Caki2 (cell line): ENCODE measurements around the gene VSIG8. TPM values are rescaled to one million over a fixed set of nuclear protein-coding genes. Genes with fewer than 3 reads are reported as not detected.
A peak's percentile ranks its signal among the peaks of the same experiment; 100 is the strongest.
"Not testable (repeated sequence)": the region's sequence is repeated elsewhere in the genome, so short reads cannot be mapped to it uniquely, and the experiment has no call there.

Experiments
- DNase-seq: peaks from one replicate; pipeline ENCODE4 v3.0.0-alpha.2; 2015; ENCODE audit warnings: low read depth
- in situ Hi-C: cut with HindIII; loops from 2 replicates; pipeline ENCODE4 v1.10.0; 2016; ENCODE audit warnings: low sequenced_read_pairs, low pct_unique_long_range_greater_than_20kb, mixed read lengths
- total RNA-seq: library from RNA; depleted of rRNA; stranded (reverse); fragments of >200 nt; shearing (Covaris generic); gene quantifications from 2 replicates; pipeline ENCODE4 v1.2.3, GENCODE V29; 2014; ENCODE audit warnings: low replicate concordance; rRNA removed

Gene VSIG8
- 0.57 TPM in 1 of 2 replicates, not detected in the other for total RNA-seq

DNA sequence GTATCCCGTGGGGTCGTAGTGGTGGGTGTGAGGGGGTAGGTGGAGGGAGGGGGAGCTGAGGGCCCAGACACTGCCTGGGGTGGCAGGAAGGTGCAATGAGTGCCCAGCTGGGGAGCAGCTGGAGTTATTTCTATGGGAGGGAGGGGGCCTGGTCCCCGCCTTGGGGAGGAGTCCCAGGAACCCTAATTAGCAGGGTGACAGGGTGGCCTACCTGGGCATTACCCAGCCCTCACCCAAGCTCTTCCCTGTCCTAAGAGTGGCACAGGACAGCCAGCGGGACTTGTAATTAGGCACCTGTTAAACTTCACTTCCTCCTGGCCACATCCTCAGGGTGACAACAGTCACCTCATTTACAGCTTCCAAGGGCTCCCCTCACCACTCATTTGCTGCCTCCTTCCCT, at the start of gene VSIG8:
VSIG8 (minus strand) TSS at position 101 of the 400 bp plus-strand sequence. CDS start 136 bp downstream, outside the sequence.
- no peak for DNase-seq
- in situ Hi-C loops = no loop called here

DNA sequence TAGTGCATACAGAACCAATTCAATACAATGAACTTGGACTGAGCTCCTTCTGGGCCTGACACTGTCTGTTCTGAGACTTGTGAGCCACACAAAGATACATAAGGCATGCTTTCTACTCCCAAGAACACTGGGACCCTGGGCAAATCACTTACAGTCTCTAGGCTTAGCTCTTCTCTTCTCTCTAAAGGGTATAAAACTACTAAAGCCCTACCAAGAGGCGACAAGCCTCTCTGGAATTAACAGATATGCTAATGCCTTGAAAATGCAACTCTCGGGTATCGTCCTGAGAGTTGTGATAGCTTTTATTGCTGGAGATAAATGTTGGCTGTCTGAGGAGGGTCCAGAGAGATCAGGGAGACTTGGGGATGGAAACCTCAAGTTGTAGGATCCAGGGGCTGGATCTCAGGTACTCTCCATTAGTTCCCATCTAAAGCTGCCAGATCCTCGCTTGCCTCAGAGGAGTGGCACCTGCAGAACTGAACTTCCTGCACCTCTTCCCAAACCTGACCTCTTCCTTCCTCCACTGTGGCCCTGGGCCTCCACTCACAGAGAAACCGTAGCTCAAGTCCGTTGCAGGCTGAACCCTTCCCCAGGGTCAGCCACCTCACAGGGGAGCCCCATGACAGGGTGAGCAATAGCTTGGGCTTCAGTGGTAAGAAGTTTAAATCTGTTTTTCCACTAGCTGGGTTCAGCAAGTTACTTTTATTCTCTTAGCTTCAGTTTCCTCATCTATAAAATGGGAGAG, 49.0 kb upstream of the VSIG8 start:
- in situ Hi-C loops = no loop called here
- DNase-seq = no peak

- in situ Hi-C loops = no loop called here
- no peak for DNase-seq
These were observed 45.8 kb upstream of the VSIG8 start for GRCh38 chr1:159908031-159908940.

- DNase-seq = no peak
- in situ Hi-C loops = no loop called here
These were observed 44.5 kb upstream of the VSIG8 start for GRCh38 chr1:159906960-159907359.

GRCh38 chr1:159904036-159904435, 41.6 kb upstream of the VSIG8 start:
- DNase-seq, in situ Hi-C loops: not testable (repeated sequence)

DNA sequence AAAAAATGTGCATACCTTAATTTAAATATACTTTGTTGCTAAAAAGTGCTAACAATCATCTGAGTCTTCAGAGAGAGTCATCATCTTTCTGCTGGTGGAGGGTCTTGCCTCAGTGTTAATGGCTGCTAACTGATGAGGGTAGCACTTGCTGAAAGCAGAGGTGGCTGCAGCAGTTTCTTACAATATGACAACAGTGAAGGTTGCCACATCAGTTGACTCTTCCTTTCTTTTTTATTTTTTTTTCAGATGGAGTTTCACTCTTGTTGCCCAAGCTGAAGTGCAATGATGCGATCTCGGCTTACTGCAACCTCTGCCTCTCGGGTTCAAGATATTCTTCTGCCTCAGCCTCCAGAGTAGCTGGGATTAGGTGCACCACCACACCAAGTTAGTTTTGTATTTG, 40.1 kb upstream of the VSIG8 start:
- no peak for DNase-seq
- in situ Hi-C loops = no loop called here

- in situ Hi-C loops = no loop called here
- no peak for DNase-seq
These were observed 38.4 kb upstream of the VSIG8 start for GRCh38 chr1:159900755-159901360.

- DNase-seq = no peak
- in situ Hi-C loops = no loop called here
These were observed 37.7 kb upstream of the VSIG8 start, which contains the start of gene CFAP45 for GRCh38 chr1:159900086-159900680. Gene CFAP45 (minus strand): TSS chr1:159900165. CDS start chr1:159900098, 67 bp downstream.

DNA sequence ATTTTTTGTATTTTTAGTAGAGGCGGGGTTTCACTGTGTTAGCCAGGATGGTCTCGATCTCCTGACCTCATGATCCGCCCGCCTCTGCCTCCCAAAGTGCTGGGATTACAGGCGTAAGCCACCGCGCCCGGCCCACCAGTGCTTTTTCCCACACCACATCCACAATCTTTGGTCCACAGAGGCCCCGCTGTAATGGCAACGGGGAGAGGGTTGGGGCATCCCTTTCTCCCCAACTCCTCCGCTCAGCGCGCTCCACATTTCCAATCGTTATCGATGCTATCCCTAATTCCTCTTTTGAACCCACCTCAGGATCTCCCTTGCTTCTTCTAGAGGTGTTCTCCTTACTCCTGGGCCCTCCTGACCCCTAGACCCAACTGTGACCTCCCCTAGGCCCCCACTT, 37.2 kb upstream of the VSIG8 start:
- in situ Hi-C loops = loop anchor here (25.0 kb wide), 1 partner anchor 112 kb away; the partner anchor contains the start of gene DUSP23
- not testable (repeated sequence) for DNase-seq

GRCh38 chr1:159898527-159898926, 36.1 kb upstream of the VSIG8 start:
- in situ Hi-C loops = loop anchor here (25.0 kb wide), 1 partner anchor 111 kb away; the partner anchor contains the start of gene DUSP23
- DNase-seq = no peak

GRCh38 chr1:159897962-159898361, 35.5 kb upstream of the VSIG8 start:
- in situ Hi-C loops = loop anchor here (25.0 kb wide), 1 partner anchor 111 kb away; the partner anchor contains the start of gene DUSP23

DNA sequence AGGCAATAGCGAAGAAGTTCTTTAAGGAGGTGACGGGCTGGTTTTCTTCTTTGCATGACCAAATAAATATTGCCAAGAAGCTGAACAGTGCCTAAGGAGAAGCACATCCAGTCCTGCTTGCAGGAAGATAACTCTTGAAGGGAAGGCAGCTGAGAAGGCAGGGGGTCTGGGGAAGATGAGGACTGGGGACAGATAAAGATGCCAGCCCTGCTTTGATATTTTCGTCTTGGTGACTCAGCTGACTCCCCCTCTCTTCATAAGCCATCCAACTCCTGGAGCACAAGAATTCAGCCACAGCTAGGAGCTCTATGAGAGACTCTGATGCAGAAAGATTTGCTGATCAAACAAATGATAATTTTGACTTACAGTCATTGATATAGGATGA, 34.1 kb upstream of the VSIG8 start:
- in situ Hi-C loops = loop anchor here (25.0 kb wide), 1 partner anchor 109 kb away; the partner anchor contains the start of gene DUSP23
- DNase-seq = no peak

More at GRCh38 chr1:159897962-159898361, 35.5 kb upstream of the VSIG8 start:
- DNase-seq = no peak

DNA sequence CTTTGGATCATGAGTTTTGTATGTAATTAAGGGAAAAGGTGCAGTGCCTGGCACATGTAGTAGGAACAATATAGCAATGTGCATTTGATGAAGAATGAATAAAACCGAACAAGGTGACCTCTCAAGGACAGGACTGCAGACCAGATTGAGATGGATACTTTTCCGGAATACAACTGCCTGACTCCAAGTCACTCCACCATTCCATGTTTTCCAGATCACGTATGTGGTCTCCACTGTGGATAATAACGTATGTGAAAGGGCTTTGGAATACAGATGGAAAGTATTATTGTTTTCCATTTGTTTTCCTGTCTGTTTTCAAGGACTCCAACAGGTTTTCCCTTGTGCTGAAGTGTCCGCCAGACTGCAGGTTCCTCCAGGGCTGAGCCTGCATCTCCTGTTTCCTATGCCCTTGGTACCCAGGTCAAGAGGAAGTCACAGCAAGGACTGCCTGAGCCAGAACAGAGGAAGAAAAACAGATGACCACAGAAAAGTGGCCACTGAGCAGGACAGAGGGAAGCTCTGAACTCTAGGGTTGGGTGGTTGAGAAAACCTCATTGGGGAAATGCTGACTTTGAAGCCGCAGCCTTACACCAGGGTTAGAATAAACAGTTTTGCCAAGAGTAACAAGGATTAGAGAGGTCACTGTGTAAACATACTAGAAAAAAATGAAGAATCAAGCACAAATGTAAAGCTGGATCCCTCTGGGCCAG, 33.5 kb upstream of the VSIG8 start:
- in situ Hi-C loops = loop anchor here (25.0 kb wide), 1 partner anchor 109 kb away; the partner anchor contains the start of gene DUSP23
- no peak for DNase-seq

DNA sequence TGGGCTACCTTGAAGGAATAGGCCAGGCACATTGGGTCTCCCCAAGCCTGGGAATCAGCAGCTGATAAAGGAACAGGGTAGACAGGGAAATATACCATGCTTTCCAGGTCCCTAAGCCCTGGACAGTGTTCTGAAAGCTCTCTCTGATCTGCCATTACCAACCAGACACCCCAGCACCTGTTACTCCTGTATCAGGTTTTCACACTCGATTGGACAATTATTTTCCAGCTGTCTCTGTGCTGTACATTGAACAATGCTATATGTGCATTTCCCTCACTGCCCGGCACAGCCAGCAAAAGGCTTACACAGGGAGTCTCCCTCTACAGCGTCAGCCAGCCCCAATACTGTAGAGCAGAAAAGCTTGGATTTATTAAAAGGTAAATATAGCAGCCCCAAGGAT, 32.8 kb upstream of the VSIG8 start:
- in situ Hi-C loops = loop anchor here (25.0 kb wide), 1 partner anchor 108 kb away; the partner anchor contains the start of gene DUSP23
- DNase-seq = no peak

DNA sequence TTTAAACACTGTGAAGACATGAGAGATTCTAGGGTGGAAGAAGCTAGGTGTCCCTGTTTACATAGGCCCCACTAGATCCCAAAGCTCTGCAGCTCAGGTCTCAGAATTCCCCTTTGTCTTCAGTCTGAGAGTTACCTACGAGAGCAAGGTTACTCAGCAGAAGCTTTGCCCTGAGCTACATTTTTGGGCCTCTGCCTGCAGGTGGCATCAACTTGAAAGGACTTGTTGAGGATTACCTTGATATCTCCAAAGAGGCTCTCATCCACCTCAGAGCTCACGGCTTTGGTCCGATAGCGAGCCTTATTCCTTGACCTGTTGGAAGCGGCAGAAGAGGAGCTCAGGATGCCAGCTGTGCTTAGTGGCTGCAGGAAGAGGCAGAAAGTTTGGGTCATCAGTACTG, 30.5 kb upstream of the VSIG8 start:
- no peak for DNase-seq
- in situ Hi-C loops = loop anchor here (25.0 kb wide), 1 partner anchor 106 kb away; the partner anchor contains the start of gene DUSP23

DNA sequence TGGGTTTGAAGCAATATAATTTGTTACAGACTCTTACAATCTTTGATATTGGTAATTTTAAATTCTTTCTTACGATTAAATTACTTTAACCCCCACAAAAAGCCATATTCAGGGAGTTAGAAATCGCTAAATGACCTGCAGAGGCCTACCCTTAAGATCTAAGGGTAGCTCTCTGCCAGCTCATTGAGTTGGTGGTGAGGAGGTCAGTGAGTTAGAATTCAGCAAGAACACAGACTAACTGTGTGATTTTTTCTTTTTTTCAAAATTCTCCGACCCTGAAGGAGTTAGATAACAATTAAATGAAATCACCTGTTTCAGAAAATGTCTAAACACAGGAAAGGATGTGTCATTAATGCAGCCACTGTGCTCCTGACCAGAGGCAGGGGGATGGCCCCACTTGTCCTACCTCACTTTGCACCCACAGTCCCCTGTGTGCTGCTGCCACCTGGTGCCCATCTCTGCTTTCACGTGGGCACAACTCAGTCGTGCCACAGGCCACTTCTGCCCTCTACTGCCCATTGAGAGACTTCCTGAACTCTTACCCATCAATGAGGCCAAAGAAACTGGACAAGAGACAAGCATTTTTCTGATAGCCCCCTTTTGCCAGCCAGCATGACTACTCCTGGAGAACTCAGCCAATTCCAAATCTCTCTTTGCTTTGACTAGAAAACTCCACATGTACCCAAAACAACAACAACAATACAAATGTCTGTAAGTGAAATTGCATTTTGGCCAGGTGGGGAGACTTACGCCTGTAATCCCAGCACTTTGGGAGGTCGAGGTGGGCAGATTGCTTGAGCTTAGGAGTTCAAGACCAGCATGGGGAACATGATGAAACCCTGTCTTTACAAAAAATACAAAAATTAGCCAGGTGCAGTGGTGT, 29.1 kb upstream of the VSIG8 start:
- peak; percentile 81 for DNase-seq
- in situ Hi-C loops = loop anchor here (25.0 kb wide), 1 partner anchor 104 kb away; the partner anchor contains the start of gene DUSP23
